HL-60/S4 (cell line): Measurements from ENCODE around the gene RELB.

Experiments
- in situ Hi-C: fragments of 300-500 bp; cut with MboI; formaldehyde crosslinking; loops from 2 replicates; pipeline ENCODE4 v1.14.3; 2022; ENCODE audit warnings: low sequenced_read_pairs

Gene RELB

DNA sequence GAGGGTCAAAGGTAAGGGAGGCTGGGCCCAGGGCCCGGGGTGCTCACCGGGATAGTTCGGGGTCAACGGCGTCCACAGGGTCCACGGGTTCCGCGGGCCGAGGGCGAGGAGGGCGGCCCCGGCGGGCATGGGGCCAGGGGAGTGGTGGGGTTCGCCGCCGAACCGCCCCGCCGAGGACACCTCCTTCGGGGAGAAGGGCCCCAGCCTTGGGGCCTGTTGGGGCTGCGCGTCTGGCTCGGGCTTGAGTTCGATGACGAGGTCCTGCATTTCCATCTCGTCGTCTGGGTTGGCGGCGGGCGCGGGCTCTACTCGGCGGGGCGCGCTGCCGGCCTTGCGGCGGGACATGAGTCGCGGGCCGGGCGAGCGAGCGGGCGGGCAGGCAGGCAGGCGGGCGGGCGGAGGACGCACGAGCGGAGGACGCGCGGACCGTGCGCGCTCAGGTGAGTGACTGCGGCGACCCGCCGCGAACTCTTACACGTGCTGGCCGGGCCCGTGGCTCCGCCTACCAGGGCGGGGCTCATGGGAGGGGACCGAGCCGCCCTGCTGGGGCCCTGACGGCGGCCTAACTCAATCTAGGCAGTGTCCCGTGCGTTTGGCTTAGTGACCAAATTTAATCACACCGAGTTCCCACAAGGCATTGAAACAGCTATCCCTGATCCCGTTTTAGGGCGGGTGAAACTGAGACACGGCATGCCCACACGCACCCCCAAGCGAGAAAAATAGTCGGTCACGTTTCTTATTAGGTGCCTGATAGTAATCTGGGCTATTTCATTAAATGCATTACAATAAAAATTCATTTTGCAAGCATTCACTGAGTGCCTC lies 75.0 kb downstream of the RELB start, which contains the start of gene ZNF296:
TSS of gene ZNF296 (minus strand) at position 450 of the 822 bp plus-strand sequence. CDS start at position 345, 105 bp downstream.
- in situ Hi-C loops, result no loop called here

DNA sequence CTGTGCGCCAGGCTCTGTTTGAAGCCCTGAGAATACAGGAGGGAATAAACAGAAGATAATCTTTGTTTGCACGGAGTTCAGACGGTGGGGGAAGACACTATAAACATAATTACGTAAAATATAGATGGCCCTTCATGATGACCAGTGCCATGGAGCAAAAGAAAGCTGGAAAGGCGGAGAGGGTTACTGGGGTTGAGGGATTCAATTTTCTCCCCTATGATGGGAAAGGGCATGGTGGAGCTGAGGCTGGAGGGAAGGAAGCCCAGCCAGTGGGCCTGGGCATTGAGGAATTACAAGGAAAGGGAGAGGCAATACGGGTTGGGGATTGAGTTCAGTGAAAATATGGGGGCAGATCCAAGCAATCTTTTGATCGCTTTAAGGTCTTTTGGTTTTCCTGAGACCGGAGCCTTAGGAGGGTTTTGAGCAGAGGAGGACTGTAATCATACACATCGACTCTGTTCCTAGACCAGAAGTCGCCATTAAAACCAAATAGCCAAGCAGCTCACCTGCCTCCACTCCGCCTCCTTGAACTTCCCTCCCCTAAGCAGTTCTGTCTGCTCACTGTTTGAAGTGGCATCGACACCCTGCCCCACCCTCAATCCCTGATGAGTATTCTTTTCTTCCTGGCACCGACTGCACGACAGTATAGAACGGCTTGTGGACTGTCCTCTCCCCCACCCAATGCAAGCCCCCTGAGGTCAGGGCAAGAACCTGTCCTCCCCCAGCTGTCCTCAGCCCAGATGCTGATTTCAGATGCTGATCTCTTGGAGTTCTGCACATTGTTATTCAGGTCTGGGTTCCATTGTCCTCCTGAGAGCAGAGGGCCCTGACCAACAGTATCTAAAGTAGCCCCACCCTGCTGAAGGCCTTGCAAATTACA lies 75.8 kb downstream of the RELB start:
- in situ Hi-C loops, result no loop called here

DNA sequence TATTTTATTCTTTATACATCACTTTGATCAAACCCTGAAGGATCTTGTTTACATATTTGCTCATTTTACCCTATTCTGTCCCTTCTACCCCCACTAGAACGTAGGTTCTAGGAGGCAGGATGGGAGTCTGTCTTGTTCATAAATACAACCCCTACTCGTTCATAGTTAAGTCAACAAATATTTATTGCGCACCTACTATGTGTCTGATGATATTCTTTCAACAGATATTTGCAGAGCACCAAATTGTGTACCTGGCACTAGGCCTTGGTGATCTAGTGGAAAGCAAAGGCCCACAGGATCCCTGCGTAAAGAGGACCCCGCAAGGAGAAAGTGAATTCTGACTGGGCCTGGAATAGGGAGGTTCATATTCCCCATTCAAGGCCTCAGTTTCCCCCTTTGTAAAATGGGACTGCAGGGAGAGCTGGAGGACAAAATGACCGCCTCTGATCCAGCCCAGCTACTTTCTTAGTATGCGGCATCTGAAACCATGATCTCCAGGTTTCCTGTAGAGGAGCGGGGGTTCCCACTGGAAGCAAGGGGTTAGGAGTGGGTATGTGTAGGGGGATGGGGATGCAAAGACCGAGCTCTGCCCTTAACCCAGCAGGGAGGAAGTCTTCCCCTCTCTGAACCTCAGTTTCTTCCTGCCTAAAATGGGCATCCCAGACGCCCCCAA lies 77.3 kb downstream of the RELB start:
- in situ Hi-C loops, result no loop called here

DNA sequence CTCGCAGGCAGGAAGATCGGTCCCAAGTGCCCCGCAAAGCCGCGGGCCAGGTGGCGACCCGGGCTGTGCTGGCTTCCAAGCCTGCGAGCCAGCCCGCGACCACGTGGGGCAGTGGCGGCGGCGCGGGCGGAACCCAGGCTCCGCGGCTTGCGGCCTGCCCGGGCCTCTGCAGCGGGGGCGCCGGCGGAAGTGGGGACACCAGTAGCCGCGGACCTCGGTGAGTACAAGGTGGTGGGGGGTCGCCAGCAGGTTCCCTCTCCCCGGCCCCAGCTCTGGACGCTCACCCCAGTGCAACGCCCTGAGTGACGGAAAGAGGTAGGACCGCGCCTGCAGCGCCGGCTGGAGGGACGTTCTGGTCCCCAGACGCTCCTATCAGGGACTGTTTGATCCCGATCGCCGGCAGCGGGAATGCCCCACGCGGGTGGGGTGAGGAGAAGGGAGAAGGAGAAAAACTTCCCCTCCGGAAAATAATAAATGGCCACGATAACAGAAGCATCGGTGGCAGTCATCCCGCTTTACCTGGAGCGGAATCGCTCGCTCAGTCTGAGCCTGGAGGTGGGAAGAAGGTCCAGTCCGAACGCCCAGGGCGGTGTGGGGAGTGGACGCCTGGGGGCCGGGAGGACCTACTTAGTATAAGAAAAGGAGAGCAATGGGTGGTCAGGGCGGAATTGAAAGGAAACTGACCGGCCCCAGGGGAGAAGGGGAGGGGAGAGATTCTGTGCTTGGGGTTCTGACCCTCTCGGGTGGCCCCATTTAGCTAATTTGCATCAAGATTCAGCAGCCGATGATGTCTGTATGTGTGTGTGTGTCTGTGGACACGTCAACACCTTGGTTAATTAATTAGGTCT lies 78.0 kb downstream of the RELB start, which contains the start of gene GEMIN7:
TSS of gene GEMIN7 (plus strand) at position 198 of the 848 bp plus-strand sequence. CDS start 10,855 bp downstream, outside the sequence.
- in situ Hi-C loops, result no loop called here

DNA sequence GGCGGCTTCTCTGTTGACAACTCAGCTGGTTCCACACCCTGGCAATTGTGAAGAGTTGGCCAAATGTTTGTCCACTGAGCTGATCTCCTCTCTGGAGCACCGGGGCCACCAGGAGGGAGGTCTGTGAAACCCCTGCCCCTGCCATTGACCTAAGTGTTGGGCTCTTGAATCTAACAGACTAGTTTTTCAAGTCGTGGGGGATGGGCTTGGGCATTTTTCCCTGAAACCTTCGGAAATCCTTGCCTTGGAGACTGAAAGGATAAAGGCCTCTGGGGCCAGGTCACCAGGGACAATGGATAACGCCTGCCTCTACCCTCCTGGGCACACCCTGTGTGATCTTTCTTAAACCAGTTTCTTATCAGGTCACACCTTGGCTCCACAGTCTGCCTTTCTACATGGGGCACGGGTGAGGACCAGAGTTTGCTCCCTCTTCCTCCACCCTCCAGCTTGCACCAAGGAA lies 78.7 kb downstream of the RELB start:
- in situ Hi-C loops, result no loop called here

DNA sequence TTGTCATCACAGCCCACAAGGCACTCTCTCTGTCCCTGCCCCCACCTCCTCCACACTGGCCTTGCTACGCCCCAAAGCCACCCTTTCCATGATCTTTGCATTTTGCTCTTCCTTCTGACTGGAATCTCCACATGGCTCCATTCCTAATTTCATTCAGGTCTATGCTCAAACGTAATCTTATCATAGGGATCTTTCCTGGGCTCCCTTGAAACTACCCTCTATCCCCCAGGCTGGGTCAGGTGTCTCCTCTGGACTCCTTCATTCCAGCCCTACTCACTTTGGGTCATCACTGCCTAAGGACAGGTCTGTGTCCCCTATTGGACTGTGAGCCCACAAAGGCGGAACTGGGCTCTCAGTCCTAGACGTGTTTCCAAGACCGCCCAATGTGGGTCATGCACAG lies 80.9 kb downstream of the RELB start:
- in situ Hi-C loops, result no loop called here

DNA sequence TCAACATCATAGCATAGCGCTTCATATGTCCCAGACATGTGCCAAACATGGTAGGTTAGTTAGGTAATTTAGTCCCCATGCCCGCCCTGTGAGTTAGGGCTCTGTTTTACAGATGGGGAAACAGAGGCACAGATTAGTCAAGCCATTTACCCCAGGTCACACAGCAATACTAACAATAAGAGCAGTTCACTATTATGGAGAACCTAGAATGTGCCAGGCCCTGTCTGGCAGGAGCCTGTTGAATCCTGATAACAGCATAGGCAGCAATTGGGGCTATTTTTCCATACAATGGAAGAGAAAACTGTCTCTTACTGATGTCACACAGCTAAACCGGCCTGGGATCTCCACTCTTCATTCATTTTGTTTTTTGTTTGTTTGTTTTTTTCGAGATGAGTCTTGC lies 85.2 kb downstream of the RELB start:
- in situ Hi-C loops, result no loop called here

DNA sequence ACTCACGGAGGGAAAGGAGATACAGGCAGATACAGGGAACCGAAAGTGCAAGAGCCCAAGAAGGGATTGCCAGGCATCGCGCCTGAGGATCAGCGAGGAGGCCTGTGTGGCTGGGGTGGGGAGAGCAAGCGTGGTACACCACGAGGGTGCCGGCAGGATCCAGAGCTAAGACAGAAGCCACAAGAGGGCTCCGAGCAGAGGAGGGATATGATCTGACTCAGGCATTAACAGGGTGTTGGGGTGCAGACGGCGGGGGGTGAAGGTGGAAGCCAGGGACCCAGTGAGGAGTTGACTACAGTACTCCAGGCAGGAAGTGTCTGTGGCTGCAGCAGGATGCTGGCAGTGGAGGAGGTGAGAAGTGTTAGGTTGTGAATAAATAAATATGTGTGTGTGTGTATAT lies 86.3 kb downstream of the RELB start:
- in situ Hi-C loops, result no loop called here
